HL-60 (cell line): Measurements from ENCODE around the gene CNTN1.

Source experiments
- POLR2AphosphoS5 ChIP-seq: IDR thresholded peaks from 2 replicates; pipeline ENCODE4 v1.6.1; 2012; ENCODE audit warnings: low read depth
- TF ChIP-seq, protein P1 (sequence below): IDR thresholded peaks from one replicate; pipeline ENCODE4 v1.5.1; 2011; ENCODE audit warnings: low read length, control low read depth, inconsistent platforms; ENCODE audit not compliant: insufficient read depth

DNA sequence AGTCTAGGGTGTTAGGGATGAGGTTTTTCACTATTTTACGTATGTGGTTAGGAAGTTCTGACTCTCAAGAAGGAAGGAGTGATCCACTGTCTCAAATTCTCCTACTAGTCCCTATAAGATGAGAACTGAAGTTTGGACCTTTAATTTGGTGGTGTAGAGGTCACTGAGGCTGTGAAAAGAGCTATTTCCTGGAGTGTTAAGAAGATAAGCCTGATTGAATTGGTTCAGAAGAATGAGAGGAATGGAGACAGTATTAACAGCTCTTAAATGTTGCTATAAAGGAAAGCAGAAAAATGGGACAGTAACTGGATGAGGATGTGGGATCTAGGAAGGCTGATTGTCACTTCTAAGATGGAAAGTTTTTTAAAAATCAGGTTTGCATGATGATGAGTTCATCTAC lies 57.6 kb downstream of the CNTN1 start:
- TF ChIP-seq, protein P1, sequence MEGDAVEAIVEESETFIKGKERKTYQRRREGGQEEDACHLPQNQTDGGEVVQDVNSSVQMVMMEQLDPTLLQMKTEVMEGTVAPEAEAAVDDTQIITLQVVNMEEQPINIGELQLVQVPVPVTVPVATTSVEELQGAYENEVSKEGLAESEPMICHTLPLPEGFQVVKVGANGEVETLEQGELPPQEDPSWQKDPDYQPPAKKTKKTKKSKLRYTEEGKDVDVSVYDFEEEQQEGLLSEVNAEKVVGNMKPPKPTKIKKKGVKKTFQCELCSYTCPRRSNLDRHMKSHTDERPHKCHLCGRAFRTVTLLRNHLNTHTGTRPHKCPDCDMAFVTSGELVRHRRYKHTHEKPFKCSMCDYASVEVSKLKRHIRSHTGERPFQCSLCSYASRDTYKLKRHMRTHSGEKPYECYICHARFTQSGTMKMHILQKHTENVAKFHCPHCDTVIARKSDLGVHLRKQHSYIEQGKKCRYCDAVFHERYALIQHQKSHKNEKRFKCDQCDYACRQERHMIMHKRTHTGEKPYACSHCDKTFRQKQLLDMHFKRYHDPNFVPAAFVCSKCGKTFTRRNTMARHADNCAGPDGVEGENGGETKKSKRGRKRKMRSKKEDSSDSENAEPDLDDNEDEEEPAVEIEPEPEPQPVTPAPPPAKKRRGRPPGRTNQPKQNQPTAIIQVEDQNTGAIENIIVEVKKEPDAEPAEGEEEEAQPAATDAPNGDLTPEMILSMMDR, result no peak
- no peak for TF ChIP-seq POLR2AphosphoS5
